CD4-positive, CD25-positive, alpha-beta regulatory T cell (primary cell): ENCODE results near the gene FITM2. TPM values are rescaled to one million over a fixed set of nuclear protein-coding genes. Genes with fewer than 3 reads are reported as not detected.

Source experiments
- ATAC-seq, 2 donors: fragments of 150-1000 bp; cut with Tn5 transposase; one replicate each; pipeline ENCODE4 v1.10.0; 2021; ENCODE audit warnings: low read depth in 2 of 2, moderate number of reproducible peaks in 2 of 2, moderate library complexity in 1 of 2
- DNase-seq, 3 donors: peaks; one replicate each; pipeline versions ENCODE4 v3.0.0 to v3.0.0-alpha.2; 2012 to 2022; ENCODE audit warnings: mixed read lengths in 1 of 3
- H3K27ac ChIP-seq: one replicate; pipeline ENCODE4 v1.7.0; 2013; ENCODE audit warnings: mild to moderate bottlenecking, low read length; ENCODE audit not compliant: insufficient read depth, poor library complexity, severe bottlenecking
- H3K27me3 ChIP-seq: one replicate; pipeline ENCODE4 v1.7.0; 2013; ENCODE audit warnings: low read length; ENCODE audit not compliant: control insufficient read depth, insufficient read depth
- H3K36me3 ChIP-seq: one replicate; pipeline ENCODE4 v1.7.0; 2013; ENCODE audit warnings: mild to moderate bottlenecking, low read length, moderate library complexity; ENCODE audit not compliant: control insufficient read depth, insufficient read depth
- H3K4me1 ChIP-seq: 2 replicates; pipeline ENCODE4 v1.7.0; 2013; ENCODE audit warnings: mild to moderate bottlenecking, low read length; ENCODE audit not compliant: insufficient read depth, control insufficient read depth, poor library complexity, severe bottlenecking
- H3K4me3 ChIP-seq: one replicate; pipeline ENCODE4 v1.7.0; 2013; ENCODE audit warnings: low read depth, mild to moderate bottlenecking, low read length, moderate library complexity
- H3K9me3 ChIP-seq, 2 experiments: 1 replicate in 1 of 2; 2 replicates in 1 of 2; pipeline ENCODE4 v1.7.0; 2013; ENCODE audit warnings: low read length in 2 of 2, mild to moderate bottlenecking in 1 of 2, moderate library complexity in 1 of 2; ENCODE audit not compliant: control insufficient read depth in 2 of 2
- H3K27ac Mint-ChIP-seq, 3 donors: one replicate each; pipeline ENCODE4 v1.8.0; 2020 to 2022; ENCODE audit warnings: mild to moderate bottlenecking in 3 of 3, mixed read lengths in 3 of 3, moderate library complexity in 2 of 3
- H3K27me3 Mint-ChIP-seq: one replicate; pipeline ENCODE4 v1.8.0; 2022; ENCODE audit warnings: mild to moderate bottlenecking, mixed read lengths
- H3K36me3 Mint-ChIP-seq: one replicate; pipeline ENCODE4 v1.8.0; 2020; ENCODE audit warnings: mixed read lengths
- H3K4me1 Mint-ChIP-seq, 4 donors: one replicate each; pipeline ENCODE4 v1.8.0; 2020 to 2022; ENCODE audit warnings: mixed read lengths in 4 of 4, mild to moderate bottlenecking in 1 of 4
- H3K4me3 Mint-ChIP-seq, 4 donors: one replicate each; pipeline ENCODE4 v1.8.0; 2020 to 2022; ENCODE audit warnings: mild to moderate bottlenecking in 4 of 4, mixed read lengths in 4 of 4, moderate library complexity in 3 of 4
- H3K9me3 Mint-ChIP-seq, 7 donors: one replicate each; pipeline ENCODE4 v1.8.0; 2020 to 2022; ENCODE audit warnings: mixed read lengths in 7 of 7, mild to moderate bottlenecking in 3 of 7, moderate library complexity in 2 of 7
- polyA plus RNA-seq, 4 donors: library from polyadenylated mRNA; unstranded; fragments of 300-500 nt; fragmentation: Illumina TruSeq; gene quantifications; one replicate each; pipeline ENCODE4 v1.2.3, GENCODE V29; 2021
- total RNA-seq: library from RNA; stranded (reverse); gene quantifications from one replicate; pipeline ENCODE4 v1.2.3, GENCODE V29; 2022

The FITM2 gene
- total and polyA plus RNA-seq, 5 donors from 2014 or later: 0.73 to 4.4 (median 1.3) TPM

DNA sequence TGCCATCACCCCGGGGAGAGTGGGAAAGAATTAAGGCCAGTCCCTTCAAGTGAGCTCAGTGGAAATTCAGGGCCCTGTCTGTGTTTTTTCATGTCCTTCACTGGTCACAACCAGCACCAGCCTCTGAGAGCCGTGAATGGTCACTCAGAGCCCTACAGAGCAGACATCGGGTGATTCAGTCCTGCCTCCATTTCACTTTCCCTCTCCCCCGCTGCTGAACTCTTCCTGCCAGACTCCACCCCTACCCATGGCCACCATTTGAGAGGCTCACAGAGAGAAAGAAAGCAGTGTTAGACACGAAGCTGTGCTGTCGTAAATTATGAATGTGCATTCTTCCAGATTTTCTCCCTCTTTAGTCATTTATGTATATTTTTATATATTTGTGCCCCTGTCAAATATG, 31.2 kb upstream of the FITM2 start:
- H3K27ac Mint-ChIP-seq: no peak overlapping the region
- ATAC-seq (no peak), DNase-seq (no peak)
- Histone ChIP-seq H3K27ac (no peak overlapping the region), H3K4me1 (no peaks in the 10 kb centered on the region), H3K9me3 (no peaks in the 10 kb centered on the region), H3K27me3 (no peaks in the 10 kb centered on the region), H3K36me3 (no peaks in the 10 kb centered on the region), H3K4me3 (no peak overlapping the region)
- H3K36me3 Mint-ChIP-seq: no peaks in the 10 kb centered on the region
- no peak overlapping the region for H3K4me3 Mint-ChIP-seq
- peaks cover 0 to 4% (median 0%) of the 10 kb centered on the region in 7 donors for H3K9me3 Mint-ChIP-seq
- H3K27me3 Mint-ChIP-seq: peaks cover 6% of the 10 kb centered on the region
- H3K4me1 Mint-ChIP-seq: no peaks in the 10 kb centered on the region

- no peaks in the 10 kb centered on the region for H3K36me3 ChIP-seq
- no peak within 1 kb of the TSS for H3K27ac Mint-ChIP-seq
- H3K4me1 ChIP-seq: no peaks in the 10 kb centered on the region
- no peaks in the 10 kb centered on the region for H3K27me3 ChIP-seq
- peaks cover 0 to 4% (median 0%) of the 10 kb centered on the region in 7 donors for H3K9me3 Mint-ChIP-seq
- no peaks in the 10 kb centered on the region for H3K36me3 Mint-ChIP-seq
- peak within 1 kb of the TSS in 1 of 4 donors; percentile 74 for H3K4me3 Mint-ChIP-seq
- ATAC-seq: no peak
- H3K4me3 ChIP-seq: no peak within 1 kb of the TSS
- no peak within 1 kb of the TSS for H3K27ac ChIP-seq
- H3K9me3 ChIP-seq: no peaks in the 10 kb centered on the region
- peaks cover 6% of the 10 kb centered on the region for H3K27me3 Mint-ChIP-seq
- peaks cover 0 to 2% (median 0%) of the 10 kb centered on the region in 4 donors for H3K4me1 Mint-ChIP-seq
- DNase-seq: no peak
Observed at GRCh38 chr20:44336725-44337380, 25.9 kb upstream of the FITM2 start, which contains the start of gene R3HDML. R3HDML (plus strand) TSS chr20:44337043; CDS start chr20:44337158, 115 bp downstream.

GRCh38 chr20:44336086-44336485, 25.1 kb upstream of the FITM2 start:
- H3K27me3 ChIP-seq: no peaks in the 10 kb centered on the region
- ATAC-seq (no peak), DNase-seq (no peak)
- Mint-ChIP-seq H3K9me3 (peaks cover 0 to 4% (median 0%) of the 10 kb centered on the region in 7 donors), H3K4me1 (peaks cover 0 to 2% (median 0%) of the 10 kb centered on the region in 4 donors), H3K36me3 (no peaks in the 10 kb centered on the region), H3K27me3 (peaks cover 6% of the 10 kb centered on the region), H3K27ac (no peak overlapping the region), H3K4me3 (no peak overlapping the region)
- no peaks in the 10 kb centered on the region for H3K4me1 ChIP-seq
- H3K9me3 ChIP-seq: no peaks in the 10 kb centered on the region
- no peak overlapping the region for H3K4me3 ChIP-seq
- no peaks in the 10 kb centered on the region for H3K36me3 ChIP-seq
- no peak overlapping the region for H3K27ac ChIP-seq

DNA sequence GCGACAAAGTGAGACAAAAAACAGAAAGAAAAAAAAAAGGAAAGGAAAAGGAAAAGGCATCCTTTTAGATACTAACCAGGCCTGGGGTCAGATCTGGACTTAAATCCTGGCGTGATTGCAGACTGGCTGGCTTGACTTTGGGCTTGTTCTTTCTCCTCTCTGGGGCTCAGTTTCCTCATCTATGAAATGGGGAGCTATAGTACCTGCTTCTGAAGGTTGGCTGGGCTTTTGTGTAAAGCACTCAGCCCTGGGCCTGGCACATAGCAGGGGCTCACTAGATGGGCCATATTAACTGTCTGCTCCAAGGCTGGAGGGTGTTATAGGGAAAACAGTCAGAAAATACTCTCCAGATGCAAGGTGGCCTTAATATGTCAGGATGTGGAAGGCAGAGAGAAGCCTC, 24.7 kb upstream of the FITM2 start:
- H3K27me3 Mint-ChIP-seq: peaks cover 6% of the 10 kb centered on the region
- ATAC-seq (no peak), DNase-seq (no peak)
- H3K36me3 Mint-ChIP-seq: no peaks in the 10 kb centered on the region
- no peaks in the 10 kb centered on the region for H3K27me3 ChIP-seq
- H3K9me3 ChIP-seq: no peaks in the 10 kb centered on the region
- no peaks in the 10 kb centered on the region for H3K4me1 ChIP-seq
- no peak overlapping the region for H3K27ac ChIP-seq
- H3K9me3 Mint-ChIP-seq: peaks cover 0 to 4% (median 0%) of the 10 kb centered on the region in 7 donors
- no peak overlapping the region for H3K4me3 ChIP-seq
- H3K4me1 Mint-ChIP-seq: peaks cover 0 to 2% (median 0%) of the 10 kb centered on the region in 4 donors
- H3K27ac Mint-ChIP-seq: no peak overlapping the region
- H3K36me3 ChIP-seq: no peaks in the 10 kb centered on the region
- no peak overlapping the region for H3K4me3 Mint-ChIP-seq

- ATAC-seq (no peak), DNase-seq (no peak)
- Histone ChIP-seq H3K27me3 (no peaks in the 10 kb centered on the region), H3K36me3 (no peaks in the 10 kb centered on the region), H3K4me1 (no peaks in the 10 kb centered on the region), H3K4me3 (no peak overlapping the region), H3K27ac (no peak overlapping the region), H3K9me3 (no peaks in the 10 kb centered on the region)
- Mint-ChIP-seq H3K9me3 (peaks cover 0 to 4% (median 0%) of the 10 kb centered on the region in 7 donors), H3K4me3 (no peak overlapping the region), H3K36me3 (no peaks in the 10 kb centered on the region), H3K4me1 (peaks cover 0 to 2% (median 0%) of the 10 kb centered on the region in 4 donors), H3K27ac (no peak overlapping the region), H3K27me3 (peaks cover 6% of the 10 kb centered on the region)
Observed at GRCh38 chr20:44334709-44335108, 23.7 kb upstream of the FITM2 start.

GRCh38 chr20:44334306-44334705, 23.3 kb upstream of the FITM2 start:
- Mint-ChIP-seq H3K36me3 (no peaks in the 10 kb centered on the region), H3K27me3 (peaks cover 6% of the 10 kb centered on the region), H3K4me3 (no peak overlapping the region), H3K27ac (no peak overlapping the region), H3K9me3 (peaks cover 0 to 4% (median 0%) of the 10 kb centered on the region in 7 donors), H3K4me1 (peaks cover 0 to 2% (median 0%) of the 10 kb centered on the region in 4 donors)
- Histone ChIP-seq H3K4me1 (no peaks in the 10 kb centered on the region), H3K36me3 (no peaks in the 10 kb centered on the region), H3K27ac (no peak overlapping the region), H3K4me3 (no peak overlapping the region), H3K9me3 (no peaks in the 10 kb centered on the region), H3K27me3 (no peaks in the 10 kb centered on the region)
- ATAC-seq: no peak
- no peak for DNase-seq

- Mint-ChIP-seq H3K27me3 (peaks cover 9% of the 10 kb centered on the region), H3K9me3 (peaks cover 0 to 2% (median 0%) of the 10 kb centered on the region in 7 donors), H3K4me1 (peaks cover 0 to 4% (median 1%) of the 10 kb centered on the region in 4 donors), H3K4me3 (no peak overlapping the region), H3K36me3 (no peaks in the 10 kb centered on the region), H3K27ac (no peak overlapping the region)
- H3K4me3 ChIP-seq: no peak overlapping the region
- no peaks in the 10 kb centered on the region for H3K9me3 ChIP-seq
- H3K27me3 ChIP-seq: peaks cover 3% of the 10 kb centered on the region
- peaks cover 7% of the 10 kb centered on the region for H3K4me1 ChIP-seq
- ATAC-seq: no peak
- H3K36me3 ChIP-seq: no peaks in the 10 kb centered on the region
- no peak for DNase-seq
- no peak overlapping the region for H3K27ac ChIP-seq
Observed at GRCh38 chr20:44331201-44331600, 20.2 kb upstream of the FITM2 start.

DNA sequence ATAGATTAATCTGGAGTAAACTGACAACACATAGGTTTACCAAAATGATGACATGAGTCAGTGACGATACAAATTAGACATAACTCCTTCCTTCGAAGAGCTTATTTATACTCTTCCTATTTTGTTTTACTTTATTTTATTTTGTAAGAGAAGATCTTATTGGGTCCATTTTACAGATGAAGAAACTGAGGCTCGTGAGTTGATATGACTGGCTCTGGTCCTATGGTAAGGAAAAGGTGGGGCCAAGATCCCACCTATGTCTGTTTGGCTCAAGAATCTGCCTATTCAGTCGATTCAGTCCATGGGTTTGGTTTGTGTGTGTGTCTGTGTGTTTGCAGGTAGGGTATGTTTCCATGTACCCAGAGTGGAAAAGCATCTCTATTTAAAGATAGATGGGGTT, 17.4 kb upstream of the FITM2 start:
- peaks cover 3% of the 10 kb centered on the region for H3K27me3 ChIP-seq
- ATAC-seq: no peak
- H3K27ac ChIP-seq: no peak overlapping the region
- no peaks in the 10 kb centered on the region for H3K9me3 ChIP-seq
- H3K4me1 ChIP-seq: peaks cover 7% of the 10 kb centered on the region
- Mint-ChIP-seq H3K4me3 (no peak overlapping the region), H3K27me3 (peaks cover 19% of the 10 kb centered on the region), H3K4me1 (peaks cover 0 to 4% (median 1%) of the 10 kb centered on the region in 4 donors), H3K9me3 (peaks cover 0 to 2% (median 0%) of the 10 kb centered on the region in 7 donors), H3K36me3 (no peaks in the 10 kb centered on the region), H3K27ac (peak overlapping the region in 1 of 3 donors; percentile 77)
- H3K4me3 ChIP-seq: no peak overlapping the region
- no peaks in the 10 kb centered on the region for H3K36me3 ChIP-seq
- no peak for DNase-seq
